ENCODE measurements around the gene PCNX2.
"Not testable (repeated sequence)": the region's sequence is repeated elsewhere in the genome, so short reads cannot be mapped to it uniquely, and the experiment has no call there.

The PCNX2 gene

DNA sequence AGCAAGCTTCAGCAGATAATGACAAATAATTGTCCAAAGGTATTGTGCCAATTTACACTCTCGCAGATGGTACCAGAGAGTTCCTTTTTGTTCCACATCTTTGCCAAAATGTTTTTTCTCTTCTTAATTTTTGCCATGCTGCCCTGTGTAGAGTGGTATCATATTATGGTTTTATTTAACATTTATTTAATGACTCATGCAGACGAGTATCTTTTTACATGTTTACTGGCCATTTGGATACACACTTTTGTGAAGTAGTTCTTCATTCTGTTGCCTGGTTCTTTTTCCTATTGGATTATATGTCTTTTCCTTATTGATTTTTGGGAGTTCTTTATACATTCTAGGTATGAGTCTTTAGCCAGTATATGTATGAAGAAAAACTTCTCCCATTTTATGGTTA is 151.1 kb downstream of the PCNX2 start:
- DNase-seq: no peak

DNA sequence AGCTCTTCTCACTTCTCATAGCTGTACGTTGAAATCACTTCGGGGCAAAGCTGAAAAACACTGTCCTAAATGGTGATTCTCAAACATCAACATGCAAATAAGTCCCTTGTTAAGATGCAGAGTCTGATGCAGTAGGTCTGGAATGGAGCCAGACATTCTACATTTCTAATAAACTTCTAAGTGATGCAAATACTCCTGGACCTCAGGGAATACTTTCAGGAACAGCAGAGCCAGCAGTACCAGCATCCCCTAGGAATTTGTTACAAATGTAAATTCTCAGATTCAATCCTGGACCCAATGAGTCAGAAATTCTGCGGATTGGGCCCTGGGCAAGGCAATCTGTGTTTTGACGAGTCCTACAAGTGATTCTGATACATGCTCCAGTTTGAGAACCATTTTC is 152.3 kb downstream of the PCNX2 start:
- DNase-seq: no peak

DNA sequence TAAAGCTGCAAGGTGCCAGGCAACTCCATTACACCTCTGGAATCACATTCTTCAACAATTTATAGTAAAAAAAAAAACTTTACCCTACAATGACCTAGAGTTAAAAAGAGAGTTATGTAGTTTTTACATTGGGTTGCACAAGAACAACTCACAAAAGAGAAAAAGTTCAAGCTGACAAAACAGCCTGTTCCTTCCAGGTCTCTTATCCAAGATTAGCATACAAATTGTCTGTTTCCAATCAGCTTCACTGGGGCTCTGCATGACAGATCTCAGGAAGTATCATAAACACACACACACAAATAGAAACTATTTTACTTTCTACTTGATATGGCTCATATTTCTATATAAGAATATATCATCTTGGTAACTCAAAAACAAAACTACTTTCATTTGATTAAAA is 154.6 kb downstream of the PCNX2 start:
- DNase-seq: no peak

DNA sequence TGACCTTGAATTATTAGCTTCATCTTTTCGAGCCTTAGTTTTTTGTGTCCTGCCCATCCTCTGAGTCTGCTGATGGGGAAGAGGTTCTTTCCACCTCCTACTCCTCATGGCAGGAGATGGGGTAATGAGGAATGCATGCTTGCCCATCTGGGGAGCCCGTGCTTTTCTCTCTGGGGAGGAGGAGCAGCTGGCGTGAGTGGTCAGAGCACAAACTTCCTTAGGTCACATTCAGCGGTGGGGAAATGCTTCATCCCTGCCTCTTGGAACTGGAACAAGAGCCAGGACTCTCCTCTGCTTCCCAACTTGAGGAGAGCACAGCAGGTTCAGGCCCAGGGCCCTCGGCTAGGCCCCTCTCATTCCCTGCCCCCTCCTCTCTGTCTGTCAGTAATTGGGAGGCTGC is 155.0 kb downstream of the PCNX2 start:
- no peak for DNase-seq

DNA sequence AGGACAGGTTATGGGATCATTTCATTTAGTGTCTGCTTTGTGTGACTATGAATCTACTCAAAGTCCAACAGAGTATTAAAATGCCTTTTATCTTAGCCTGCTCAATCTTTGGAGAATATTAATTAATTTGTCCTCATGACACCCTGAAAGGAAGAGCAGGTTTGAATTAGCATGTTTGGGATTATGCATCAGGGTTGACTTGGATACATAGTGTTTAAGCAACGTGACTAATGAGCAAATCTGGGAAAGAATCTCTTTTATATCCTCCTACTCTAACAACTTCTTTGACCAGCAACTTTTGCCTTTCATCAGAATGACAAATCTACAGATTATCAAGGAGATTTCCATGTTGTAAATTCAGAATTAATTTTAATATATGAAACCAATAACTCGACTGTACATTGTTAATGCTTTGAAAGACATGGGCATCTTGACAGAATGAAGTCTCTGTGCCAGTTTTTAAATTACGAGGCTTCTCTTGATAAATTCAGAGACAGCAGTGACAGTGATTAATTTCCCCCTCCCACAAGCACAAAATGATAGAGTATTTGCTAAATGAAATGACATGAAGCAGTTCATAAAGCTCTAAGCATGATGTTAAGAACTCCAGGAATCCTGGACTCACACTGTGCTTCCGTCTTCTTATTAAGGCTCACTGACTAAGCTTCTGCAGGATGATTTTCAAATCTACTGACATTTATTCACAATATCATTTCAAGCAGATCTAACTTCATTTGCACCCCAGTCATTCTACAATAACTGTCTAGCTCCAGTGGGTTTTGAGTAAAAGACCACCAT is 156.5 kb downstream of the PCNX2 start:
- DNase-seq: no peak

DNA sequence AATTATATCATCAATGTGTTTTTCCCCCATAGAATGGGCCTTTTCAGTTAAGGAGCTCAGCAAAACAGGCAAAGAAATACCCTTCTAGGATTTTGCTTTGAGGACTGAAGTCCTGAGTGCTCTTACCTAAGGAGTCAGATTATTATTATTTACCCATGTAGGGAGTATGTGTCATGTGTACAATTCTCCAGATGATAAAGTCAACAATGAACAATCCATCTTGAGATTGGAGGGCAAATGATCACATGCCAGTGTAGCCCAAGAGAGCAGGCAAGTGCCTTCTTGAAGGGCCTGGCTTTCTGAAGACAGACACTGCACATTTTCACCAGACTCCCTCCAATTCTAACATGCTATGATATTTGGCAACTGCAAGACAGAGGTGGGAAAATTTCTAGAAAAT is 159.7 kb downstream of the PCNX2 start:
- DNase-seq: no peak

DNA sequence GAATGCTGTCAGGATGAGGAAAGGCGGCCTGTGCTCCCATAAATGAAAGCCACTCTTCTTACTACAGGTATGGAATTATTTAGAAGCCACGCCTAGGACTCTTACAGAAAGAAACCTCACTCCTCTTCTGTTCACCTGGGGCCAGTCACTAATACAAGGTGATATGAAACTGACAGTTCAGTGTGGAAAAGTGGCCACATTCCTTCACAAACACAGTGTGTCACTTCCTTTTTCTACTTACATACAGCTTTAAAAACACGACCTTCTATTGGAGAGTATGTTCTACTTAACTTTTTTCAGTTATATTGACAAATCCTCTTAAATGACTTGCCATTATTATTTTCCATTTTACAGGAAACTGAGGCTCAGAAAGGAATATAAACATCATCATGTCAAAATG is 163.1 kb downstream of the PCNX2 start:
- no peak for DNase-seq

DNA sequence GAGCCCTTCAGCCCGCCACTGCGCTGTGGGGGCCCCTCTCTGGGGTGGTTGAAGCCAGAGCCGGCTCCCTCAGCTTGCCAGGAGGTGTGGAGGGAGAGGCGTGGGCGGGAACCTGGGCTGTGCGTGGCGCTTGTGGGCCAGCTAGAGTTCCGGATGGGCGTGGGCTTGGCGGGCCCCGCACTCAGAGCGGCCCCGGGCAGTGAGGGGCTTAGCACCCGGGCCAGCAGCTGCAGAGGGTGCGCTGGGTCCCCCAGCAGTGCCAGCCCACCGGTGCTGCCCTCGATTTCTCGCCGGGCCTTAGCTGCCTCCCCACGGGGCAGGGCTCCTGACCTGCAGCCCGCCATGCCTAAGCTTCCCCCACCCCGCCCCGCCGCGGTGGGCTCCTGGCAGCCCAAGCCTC is 166.5 kb downstream of the PCNX2 start:
- not testable (repeated sequence) for DNase-seq

DNA sequence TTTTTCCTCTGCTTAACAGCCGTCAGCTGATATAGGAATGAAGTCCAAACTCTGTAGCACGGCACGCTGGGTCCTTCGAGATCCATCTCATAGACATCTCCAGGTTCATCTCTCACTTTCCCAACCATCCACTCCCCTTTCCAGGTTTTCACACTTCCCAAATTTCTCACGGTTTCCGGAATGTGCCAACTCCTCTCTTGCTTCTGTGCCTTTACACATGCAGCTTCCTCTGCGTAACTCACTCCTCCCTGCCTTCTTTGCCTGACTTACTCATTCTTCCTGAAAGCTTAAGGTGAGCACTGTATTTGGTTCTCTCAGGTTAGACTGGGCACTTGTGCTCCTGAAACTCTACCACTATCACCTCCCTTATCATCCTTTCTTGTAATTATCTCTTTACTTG is 168.4 kb downstream of the PCNX2 start:
- DNase-seq: no peak

DNA sequence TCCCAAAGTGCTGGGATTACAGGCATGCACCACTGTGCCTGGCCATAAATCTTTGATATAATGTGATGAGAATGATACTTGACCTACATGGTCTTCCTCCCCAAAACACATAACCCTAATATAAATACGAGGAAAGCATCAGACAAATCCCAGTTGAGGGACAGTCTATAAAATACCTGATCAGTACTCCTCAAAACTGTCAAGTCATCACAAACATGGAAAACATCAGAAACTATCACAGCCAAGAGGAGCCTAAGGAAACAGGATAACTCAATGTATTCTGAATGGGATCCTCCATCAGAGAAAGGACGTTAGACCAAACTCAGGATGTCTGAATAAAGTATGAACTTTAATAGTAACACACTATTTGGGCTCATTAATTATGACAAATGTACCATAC is 172.7 kb downstream of the PCNX2 start:
- no peak for DNase-seq

DNA sequence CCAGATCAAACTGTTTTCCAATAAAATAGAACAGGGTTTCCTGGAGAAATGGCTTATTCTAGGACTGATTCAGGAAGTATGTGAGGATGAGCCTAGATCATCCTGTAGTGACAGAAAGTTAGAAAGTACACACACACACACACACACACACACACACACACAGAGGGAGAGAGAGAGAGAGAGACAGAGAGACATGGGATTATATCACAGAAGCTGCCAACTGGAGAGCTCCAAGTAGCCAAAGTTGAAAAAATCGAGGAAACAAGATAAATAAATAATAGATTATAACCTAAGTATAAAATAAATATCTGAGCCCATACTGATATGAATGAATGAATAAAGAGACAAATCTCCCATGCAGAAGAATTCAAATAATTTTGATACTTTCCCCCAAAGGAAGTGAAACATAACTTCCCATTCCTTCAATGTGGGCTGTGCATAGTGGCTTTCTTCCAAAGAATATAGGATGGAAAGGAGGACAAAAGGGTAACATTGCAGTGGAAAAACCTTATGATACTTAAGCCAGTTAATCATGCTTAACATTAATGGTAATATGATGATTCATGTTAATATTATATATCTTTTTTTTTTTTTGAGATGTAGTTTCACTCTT is 173.5 kb downstream of the PCNX2 start:
- no peak for DNase-seq

DNA sequence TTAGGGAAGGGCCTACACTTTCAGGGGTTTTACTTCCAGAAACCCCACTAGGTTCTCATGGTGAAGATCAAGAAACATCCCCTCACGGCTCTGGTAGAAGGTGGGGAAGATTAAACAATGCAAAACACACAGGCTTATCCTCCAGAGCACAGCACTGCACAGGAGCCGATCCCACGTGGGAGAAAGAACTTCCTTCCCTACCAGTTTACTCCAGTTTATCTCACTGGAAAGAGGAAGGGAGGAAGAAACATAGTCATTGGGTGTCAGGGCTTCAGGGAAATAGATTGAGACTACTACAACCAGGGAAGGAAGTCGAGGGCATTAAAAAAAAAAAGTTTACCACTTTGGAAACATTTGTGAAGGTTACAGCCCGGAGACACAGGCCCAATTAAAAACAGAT is 180.7 kb downstream of the PCNX2 start:
- no peak for DNase-seq

DNA sequence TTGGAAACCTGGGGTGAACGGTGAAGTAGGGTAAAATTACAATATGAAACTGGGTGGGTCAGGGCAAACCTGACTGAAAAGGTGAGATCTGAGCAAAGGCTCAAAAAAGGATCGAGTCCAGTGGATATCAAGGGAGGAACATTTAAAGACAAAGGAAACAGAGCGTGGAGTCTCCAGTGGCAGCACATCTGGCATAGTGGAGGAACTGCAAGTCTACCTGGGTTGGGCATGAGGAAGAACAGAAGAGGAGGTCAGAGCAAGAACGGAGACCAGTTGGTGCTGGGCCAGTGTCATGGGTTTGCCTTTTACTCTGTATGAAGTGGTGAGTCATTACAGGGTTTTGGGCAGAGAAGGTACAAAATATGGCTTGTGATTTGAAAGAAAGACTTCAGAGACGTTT is 181.4 kb downstream of the PCNX2 start:
- no peak for DNase-seq

DNA sequence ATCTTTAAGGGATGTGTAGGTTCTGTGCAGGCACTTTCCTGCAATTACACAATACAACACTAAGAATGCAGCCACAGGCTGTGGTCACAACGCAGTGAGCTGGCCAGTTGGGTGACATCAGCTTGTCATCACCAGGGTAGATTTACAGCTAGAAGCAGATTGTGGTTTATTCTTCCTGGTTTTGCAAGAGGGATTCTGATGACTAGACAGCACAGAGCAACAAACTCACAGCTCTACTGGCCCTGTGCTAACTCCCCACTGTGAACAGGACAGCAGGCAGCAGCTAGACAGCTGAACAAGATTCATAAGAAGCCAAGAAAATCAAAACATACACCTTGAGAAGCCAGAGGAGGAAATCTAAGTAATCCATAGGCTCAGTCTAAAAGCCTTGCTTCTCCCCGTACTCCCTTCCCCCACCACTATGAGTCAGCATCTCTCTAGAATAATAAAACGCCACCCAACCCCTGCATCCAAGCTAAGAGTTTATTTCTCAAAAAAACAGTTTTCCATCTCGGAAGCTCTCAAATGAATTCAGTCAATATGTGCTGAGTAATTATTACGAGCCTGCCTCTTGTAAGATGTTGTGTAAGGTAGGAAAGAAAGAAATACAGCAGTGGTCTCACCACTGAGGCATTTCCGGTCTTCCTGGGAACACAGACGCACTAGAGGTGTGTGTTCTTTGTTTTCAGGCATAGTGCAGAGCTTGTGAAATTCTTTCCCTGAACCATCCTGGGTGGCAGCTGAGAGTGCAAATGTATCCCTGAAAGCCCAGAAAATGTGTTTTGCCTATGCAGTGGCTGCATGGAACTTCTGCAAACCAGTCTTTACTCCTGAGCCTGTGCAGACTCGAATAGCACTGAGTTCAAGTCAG is 182.3 kb downstream of the PCNX2 start:
- no peak for DNase-seq

DNA sequence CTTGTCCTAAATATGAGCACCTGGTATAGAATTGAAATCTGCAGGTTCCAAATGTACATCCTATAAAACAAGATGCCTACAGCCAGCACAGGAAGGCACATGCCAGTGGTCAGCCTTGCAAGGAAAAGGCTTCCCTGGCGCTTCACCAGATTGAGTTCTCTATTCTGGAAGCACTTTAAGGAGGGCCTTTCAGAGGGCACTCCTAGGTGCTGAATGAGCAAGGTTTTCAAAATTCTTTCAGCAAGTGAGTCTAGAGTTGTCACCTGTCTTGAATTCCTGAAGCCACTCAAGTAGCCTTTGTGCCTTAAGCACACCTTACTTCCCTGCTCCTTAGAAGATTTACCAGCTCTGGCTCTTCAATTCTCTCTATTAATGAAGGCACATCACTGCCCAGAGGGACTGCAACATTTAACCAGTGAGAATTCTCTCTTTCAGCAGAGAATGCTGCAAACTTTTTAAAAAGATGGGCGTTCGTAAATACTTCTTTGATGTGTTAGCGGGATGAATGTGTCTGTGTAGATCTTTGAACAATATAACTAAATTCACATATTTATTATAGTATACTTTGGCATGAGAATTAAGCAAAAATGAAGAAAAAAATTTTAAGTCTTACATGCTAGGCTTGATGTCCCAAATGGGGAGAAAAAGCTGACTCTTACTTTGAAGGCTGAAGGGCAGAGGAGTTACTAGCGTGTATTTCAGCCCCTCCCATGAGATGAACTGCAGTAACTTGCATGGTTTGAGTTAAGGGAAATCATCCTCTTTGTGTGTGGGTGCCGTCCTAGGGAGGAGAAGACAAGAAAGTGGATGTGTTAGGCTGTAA is 183.1 kb downstream of the PCNX2 start:
- DNase-seq: no peak

DNA sequence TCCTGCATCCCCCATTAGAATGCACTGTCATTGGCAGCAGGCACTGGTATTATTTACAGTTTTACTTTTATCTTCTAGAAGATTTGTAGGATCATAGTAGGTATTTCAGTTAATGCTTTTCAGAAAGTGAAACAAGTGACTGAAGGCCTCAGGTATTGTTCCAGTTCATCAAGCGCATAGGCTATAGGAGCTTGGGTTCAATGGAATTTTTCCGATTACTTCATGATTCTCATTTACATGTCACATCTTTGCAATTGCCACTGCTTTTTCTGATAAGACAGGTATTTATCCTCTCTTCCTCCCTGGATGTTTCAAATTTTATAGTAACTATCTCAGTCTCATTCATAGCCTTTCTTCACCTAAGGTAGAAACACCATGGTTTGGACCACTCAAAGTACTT is 183.8 kb downstream of the PCNX2 start:
- DNase-seq: no peak

DNA sequence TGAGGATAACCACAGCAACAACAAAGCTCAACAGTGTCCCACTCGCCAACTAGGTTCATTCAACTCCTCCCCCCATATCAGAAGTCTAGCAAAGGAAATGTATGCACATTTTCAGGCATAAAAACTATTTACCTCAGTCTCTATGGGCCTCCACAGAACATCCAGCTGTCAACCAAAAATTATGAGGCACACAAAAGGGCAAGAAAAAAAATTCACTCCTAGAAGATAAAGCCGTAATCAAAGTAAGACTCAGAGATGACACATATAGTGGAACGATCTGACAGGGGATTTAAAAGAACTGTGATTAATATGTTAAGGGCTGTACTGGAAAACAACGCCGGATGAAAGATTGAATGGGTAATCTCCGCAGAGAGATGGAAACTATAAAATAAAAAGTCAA is 186.4 kb downstream of the PCNX2 start:
- DNase-seq: no peak

DNA sequence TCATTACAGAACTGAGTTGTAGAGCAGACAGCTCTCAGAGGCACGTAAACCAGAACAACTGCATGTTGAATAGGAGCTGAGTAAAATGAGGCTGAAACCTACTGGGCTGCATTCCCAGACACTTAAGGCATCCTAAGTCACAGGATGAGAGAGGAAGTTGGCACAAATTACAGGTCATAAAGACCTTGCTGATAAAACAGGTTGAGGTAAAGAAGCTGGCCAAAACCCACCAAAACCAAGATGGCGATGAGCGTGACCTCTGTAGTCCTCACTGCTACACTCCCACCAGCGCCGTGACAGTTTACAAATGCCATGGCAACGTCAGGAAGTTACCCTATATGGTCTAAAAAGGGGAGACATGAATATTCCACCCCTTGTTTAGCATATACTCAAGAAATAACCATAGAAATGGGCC is 187.8 kb downstream of the PCNX2 start:
- DNase-seq: not testable (repeated sequence)

DNA sequence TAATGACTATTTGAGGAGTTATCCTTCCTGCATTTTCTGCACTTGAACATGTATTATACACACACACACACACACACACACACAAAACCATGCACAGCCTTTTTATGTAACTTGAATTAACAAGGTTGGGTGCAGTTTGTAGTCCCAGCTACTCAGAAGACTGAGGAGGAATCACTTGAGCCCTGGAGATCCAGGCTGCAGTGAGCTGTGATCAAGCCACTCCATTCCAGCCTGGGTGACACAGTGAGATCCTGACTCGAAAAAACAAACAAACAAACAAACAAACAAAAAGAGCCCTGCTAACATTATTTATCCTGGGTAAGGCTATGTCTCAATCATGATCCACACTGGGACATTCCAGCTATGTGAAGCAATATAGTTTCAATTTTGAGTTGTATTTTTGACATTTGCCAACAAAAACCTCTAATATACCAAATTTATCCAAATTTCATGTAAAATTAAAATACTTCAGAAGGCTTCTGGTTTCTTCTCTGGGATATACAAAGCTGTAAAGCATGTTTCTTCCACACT is 188.3 kb downstream of the PCNX2 start:
- DNase-seq: no peak

DNA sequence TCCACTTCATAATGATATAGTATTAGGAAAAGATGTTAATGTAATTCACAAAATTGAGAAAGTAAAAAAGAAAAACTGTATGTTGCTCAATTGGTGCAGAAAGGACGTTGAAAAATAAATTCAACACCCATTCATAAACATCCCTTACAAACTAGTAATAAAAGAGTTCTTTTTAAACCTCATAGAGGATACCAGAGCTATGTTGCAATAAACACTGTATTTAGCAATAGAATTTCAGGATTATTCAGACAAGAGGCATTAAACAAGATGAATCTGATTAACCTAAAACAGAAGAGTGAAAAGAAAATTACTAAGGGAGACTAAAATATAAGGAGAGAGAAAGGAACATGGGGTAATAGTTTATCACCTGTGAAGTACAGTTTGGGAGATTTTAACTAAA is 190.3 kb downstream of the PCNX2 start:
- no peak for DNase-seq

DNA sequence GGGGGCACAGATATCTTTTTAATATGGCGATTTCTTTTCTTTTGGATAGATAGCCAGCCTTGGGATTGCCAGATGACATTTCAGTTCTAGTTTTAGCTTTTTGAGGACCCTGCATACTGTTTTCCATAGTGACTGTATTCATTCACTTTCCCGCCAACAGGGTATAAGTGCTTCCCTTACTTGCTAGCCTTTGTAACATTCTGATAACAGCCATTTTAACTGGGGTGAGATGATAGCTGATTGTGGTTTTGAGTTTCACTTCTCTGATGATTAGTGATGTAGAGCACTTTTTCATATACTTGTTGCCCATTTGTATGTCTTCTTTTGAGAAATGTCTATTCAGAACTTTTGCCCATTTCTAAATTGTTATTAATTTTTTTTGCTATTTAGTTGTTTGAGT is 193.2 kb downstream of the PCNX2 start:
- no peak for DNase-seq

DNA sequence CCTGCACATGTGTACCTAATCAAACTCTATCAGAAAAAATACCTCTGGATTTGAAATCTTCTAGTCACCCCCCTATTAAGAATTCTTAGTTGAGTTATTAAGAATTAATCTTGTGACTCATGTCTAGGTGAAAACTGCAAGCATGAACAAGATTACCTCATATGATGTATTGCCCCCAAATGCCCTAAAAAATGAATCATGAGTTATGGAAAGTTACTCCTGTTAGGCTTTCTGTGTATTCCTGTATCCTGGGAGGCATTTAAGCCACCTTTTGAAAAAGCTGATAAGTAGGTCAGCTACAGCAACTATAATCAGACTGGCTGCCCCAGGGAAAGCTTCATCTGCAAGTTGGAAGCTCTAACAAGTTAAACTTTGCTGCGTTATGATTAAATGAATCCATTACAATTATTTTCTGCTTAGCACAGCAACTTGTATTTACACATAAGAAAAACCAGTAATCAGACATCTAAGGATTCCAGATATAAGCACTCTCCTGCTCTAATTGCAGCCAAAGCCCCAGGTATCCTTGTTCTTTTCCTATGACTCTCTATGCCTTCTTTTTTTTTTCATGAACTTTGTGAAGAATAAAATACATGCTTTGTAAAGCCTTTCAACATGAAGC is 197.5 kb downstream of the PCNX2 start:
- DNase-seq: no peak

Measured in stimulated activated CD4-positive, alpha-beta T cell treated with anti-CD3 and anti-CD28 coated beads, Interleukin-4, amount 100 ng/mL, for 24 hours (primary cell).